ENCODE data around the gene DLG4. TPM values are rescaled to one million over a fixed set of nuclear protein-coding genes. Genes with fewer than 3 reads are reported as not detected.
"Not testable (repeated sequence)": the region's sequence is repeated elsewhere in the genome, so short reads cannot be mapped to it uniquely, and the experiment has no call there.

The DLG4 gene
- total RNA-seq, 2 experiments from 2014 or later, result 9.5 to 9.7 TPM

DNA sequence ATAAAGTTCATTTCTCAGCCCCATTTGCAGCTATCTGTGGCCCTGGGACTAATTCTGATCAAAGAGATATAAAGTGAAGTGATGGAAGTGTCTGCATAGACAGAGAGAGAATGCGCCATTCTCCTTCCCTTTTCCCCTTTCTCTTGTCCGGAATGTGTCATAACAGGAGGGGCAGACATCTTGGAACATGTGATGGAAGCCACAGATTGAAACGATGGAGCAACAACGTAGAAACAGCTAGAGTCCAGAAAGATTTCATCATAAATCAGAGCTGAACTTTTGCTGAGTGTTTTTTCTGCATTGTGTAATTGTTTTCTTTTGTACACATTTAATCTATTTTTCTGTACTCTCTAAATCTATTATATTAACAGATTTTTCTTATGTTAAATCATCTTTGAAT lies 51.8 kb downstream of the DLG4 start:
- Mint-ChIP-seq H3K4me3 (no peak overlapping the region), H3K4me1 (ENCODE audit: low read depth) (no peaks in the 10 kb centered on the region), H3K27me3 (peaks cover 4% of the 10 kb centered on the region), H3K9me3 (no peaks in the 10 kb centered on the region), H3K27ac (no peak overlapping the region), H3K36me3 (ENCODE audit: low read depth) (no peaks in the 10 kb centered on the region)
- DNase-seq (no peak), ATAC-seq (no peak)
- ChIA-PET POLR2A (no interaction called here), CTCF (interaction anchor here (0.7 to 1.5 kb wide), 4 partner anchors 10 to 122 kb away, joined by 3 to 7 read pairs (median 4); no protein-coding TSS in a partner anchor)
- intact Hi-C loops (cut with micrococcal nuclease), result no loop called here
- TF ChIP-seq, protein P1, sequence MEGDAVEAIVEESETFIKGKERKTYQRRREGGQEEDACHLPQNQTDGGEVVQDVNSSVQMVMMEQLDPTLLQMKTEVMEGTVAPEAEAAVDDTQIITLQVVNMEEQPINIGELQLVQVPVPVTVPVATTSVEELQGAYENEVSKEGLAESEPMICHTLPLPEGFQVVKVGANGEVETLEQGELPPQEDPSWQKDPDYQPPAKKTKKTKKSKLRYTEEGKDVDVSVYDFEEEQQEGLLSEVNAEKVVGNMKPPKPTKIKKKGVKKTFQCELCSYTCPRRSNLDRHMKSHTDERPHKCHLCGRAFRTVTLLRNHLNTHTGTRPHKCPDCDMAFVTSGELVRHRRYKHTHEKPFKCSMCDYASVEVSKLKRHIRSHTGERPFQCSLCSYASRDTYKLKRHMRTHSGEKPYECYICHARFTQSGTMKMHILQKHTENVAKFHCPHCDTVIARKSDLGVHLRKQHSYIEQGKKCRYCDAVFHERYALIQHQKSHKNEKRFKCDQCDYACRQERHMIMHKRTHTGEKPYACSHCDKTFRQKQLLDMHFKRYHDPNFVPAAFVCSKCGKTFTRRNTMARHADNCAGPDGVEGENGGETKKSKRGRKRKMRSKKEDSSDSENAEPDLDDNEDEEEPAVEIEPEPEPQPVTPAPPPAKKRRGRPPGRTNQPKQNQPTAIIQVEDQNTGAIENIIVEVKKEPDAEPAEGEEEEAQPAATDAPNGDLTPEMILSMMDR (IDR thresholded peaks at IDR 0.05), result no peak

DNA sequence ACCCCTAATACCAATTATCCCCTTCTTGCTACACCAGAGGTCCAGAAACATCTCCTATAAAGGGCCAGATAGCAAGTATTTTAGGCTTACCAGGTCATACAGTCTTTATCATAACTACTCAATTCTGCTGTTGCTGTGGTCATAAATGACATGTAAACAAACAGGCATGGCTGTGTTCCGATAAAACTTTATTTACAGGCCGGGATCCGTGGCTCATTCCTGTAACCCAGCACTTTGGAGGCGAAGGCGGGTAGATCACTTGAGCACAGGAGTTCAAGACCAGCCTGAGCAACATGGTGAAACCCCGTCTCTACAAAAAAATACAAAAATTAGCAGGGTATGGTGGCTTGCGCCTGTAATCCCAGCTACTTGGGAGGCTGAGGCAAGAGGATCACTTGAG lies 52.8 kb downstream of the DLG4 start:
- ChIA-PET POLR2A (no interaction called here), CTCF (interaction anchor here (0.7 to 1.5 kb wide), 4 partner anchors 11 to 121 kb away, joined by 3 to 7 read pairs (median 4); no protein-coding TSS in a partner anchor)
- Mint-ChIP-seq H3K4me1 (ENCODE audit: low read depth) (no peaks in the 10 kb centered on the region), H3K36me3 (ENCODE audit: low read depth) (no peaks in the 10 kb centered on the region), H3K9me3 (no peaks in the 10 kb centered on the region), H3K27ac (no peak overlapping the region), H3K27me3 (peaks cover 4% of the 10 kb centered on the region), H3K4me3 (no peak overlapping the region)
- intact Hi-C loops (cut with micrococcal nuclease), result no loop called here
- TF ChIP-seq, protein P1 (IDR thresholded peaks at IDR 0.05), result no peak
- ATAC-seq, result no peak
- DNase-seq, result no peak

DNA sequence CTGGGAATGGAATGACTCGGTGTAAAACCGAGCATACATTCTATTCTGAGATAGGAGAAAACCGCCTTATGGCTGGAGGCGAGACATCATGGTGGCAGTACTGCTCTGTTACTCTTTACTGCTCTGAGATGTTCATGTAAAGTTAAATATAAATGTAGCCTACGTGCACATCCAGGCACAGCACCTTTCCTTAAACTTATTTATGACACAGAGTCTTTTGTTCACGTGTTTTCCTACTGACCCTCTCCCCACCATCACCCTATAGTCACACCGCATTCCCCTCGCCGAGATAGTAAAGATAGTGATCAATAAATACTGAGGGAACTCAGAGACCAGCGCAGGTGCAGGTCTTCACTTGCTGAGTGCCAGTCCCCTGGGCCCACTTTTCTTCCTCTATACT lies 60.1 kb downstream of the DLG4 start:
- DNase-seq; ATAC-seq; H3K4me3 Mint-ChIP-seq; H3K4me1 Mint-ChIP-seq (ENCODE audit: low read depth); intact Hi-C loops (cut with micrococcal nuclease); POLR2A ChIA-PET; H3K27me3 Mint-ChIP-seq; CTCF ChIA-PET; H3K36me3 Mint-ChIP-seq (ENCODE audit: low read depth); H3K9me3 Mint-ChIP-seq; H3K27ac Mint-ChIP-seq: not testable (repeated sequence)

- POLR2A ChIA-PET, result interaction anchor here (0.6 kb wide), 1 partner anchor 1822 kb away, joined by 3 read pairs; no protein-coding TSS in a partner anchor
- H3K27ac Mint-ChIP-seq; H3K4me1 Mint-ChIP-seq (ENCODE audit: low read depth); H3K9me3 Mint-ChIP-seq; intact Hi-C loops (cut with micrococcal nuclease); CTCF ChIA-PET; ATAC-seq; H3K36me3 Mint-ChIP-seq (ENCODE audit: low read depth); DNase-seq; H3K4me3 Mint-ChIP-seq: not testable (repeated sequence)
- H3K27me3 Mint-ChIP-seq, result peaks cover 11% of the 10 kb centered on the region
These were observed 61.2 kb downstream of the DLG4 start for GRCh38 chr17:7158424-7158823.

DNA sequence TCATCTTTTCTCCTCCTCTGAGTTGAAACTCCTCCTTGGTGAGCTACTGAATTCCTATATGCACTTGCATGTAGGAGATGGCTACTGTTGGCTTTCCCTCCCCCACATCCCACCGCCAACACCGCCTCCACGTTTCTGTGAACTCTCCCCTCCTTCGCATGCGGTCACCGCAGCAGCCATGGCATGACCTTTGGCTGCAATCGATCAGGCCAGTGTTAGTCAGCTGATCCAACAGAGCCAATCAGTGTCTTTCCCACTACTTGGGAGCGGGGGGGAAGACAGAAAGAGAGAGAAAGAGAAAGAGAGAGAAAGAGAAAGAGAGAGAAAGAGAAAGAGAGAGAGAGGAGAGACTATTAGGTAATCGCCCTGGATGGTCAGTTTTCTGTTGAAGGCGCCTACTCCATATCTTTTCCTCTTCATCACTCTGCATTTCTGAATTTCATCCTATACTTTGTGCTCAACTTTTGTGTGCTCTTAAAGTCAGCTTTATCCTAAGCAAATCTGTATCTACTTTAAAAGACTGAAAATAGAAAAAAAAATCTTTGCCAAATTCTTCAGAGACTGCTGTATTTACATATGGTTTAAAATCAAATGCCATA lies 63.2 kb downstream of the DLG4 start:
- H3K27me3 Mint-ChIP-seq, result peaks cover 11% of the 10 kb centered on the region
- no peak for ATAC-seq
- no peaks in the 10 kb centered on the region for H3K4me1 Mint-ChIP-seq (ENCODE audit: low read depth)
- no peaks in the 10 kb centered on the region for H3K9me3 Mint-ChIP-seq
- TF ChIP-seq, protein P1 (IDR thresholded peaks at IDR 0.05), result no peak
- intact Hi-C loops (cut with micrococcal nuclease), result no loop called here
- H3K36me3 Mint-ChIP-seq (ENCODE audit: low read depth), result no peaks in the 10 kb centered on the region
- H3K27ac Mint-ChIP-seq, result no peak overlapping the region
- ChIA-PET POLR2A (no interaction called here), CTCF (interaction anchor here (1.2 to 1.6 kb wide), 2 partner anchors 23 to 111 kb away, joined by 3 to 4 read pairs; no protein-coding TSS in a partner anchor)
- no peak for DNase-seq
- no peak overlapping the region for H3K4me3 Mint-ChIP-seq

- ChIA-PET POLR2A (no interaction called here), CTCF (interaction anchor here (1.2 to 1.5 kb wide), 3 partner anchors 11 to 102 kb away, joined by 4 to 6 read pairs (median 4); no protein-coding TSS in a partner anchor)
- H3K27ac Mint-ChIP-seq, result no peak overlapping the region
- DNase-seq (no peak), ATAC-seq (peak; percentile 64)
- intact Hi-C loops (cut with micrococcal nuclease), result no loop called here
- no peaks in the 10 kb centered on the region for H3K9me3 Mint-ChIP-seq
- no peaks in the 10 kb centered on the region for H3K4me1 Mint-ChIP-seq (ENCODE audit: low read depth)
- no peaks in the 10 kb centered on the region for H3K36me3 Mint-ChIP-seq (ENCODE audit: low read depth)
- H3K27me3 Mint-ChIP-seq, result no peaks in the 10 kb centered on the region
- H3K4me3 Mint-ChIP-seq, result no peak overlapping the region
- TF ChIP-seq, protein P1 (IDR thresholded peaks at IDR 0.05), result no peak
These were observed 71.9 kb downstream of the DLG4 start for GRCh38 chr17:7147772-7148171.

All from activated CD8-positive, alpha-beta T cell treated with anti-CD3 and anti-CD28 coated beads for 36 hours (primary cell).